ENCODE data around the gene BTNL9.
"Not testable (repeated sequence)": the region's sequence is repeated elsewhere in the genome, so short reads cannot be mapped to it uniquely, and the experiment has no call there.

Gene BTNL9

GRCh38 chr5:181101930-181102674, 62.0 kb downstream of the BTNL9 start:
- DNase-seq, result not testable (repeated sequence)

DNA sequence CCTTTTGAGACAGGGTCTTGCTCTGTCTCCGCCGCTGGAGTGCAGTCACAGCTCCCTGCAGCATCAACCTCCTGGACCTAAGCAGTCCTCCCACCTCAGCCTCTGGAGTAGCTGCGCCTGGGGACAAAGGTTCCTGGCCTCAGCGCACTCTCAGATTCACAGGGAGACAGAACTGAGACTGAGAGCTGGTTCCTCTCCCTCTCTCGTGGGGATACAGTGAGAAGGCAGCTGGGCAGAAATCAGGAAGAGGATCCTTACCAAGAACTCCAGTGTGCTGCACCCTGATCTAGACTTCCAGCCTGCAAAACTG, 64.1 kb downstream of the BTNL9 start:
- not testable (repeated sequence) for DNase-seq

- DNase-seq, result not testable (repeated sequence)
Measured at GRCh38 chr5:181104606-181105390, 64.7 kb downstream of the BTNL9 start.

- no peak for DNase-seq
Measured at GRCh38 chr5:181105391-181106025, 65.4 kb downstream of the BTNL9 start.

DNA sequence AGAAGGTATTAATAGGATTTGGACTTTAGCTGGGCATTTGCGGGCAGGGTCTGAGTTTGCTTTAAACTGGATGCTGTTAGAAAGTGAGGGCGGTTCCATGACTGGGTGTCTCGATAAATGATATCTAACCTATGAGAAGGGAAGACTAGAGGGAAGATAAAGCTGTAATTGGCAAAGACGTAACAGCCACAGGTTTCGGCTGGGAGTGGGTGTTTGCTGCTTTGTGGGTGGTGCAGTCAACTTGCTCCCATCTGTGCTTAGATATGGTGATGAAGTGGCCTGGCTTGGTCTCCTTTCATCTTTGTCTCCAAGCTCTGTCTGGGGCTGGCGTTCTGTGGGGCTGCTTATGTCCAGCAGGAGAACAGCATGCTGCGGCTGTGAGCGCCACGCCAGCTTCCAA, 67.6 kb downstream of the BTNL9 start:
- DNase-seq, result no peak

- no peak for DNase-seq
Measured at GRCh38 chr5:181108578-181109165, 68.6 kb downstream of the BTNL9 start.

DNA sequence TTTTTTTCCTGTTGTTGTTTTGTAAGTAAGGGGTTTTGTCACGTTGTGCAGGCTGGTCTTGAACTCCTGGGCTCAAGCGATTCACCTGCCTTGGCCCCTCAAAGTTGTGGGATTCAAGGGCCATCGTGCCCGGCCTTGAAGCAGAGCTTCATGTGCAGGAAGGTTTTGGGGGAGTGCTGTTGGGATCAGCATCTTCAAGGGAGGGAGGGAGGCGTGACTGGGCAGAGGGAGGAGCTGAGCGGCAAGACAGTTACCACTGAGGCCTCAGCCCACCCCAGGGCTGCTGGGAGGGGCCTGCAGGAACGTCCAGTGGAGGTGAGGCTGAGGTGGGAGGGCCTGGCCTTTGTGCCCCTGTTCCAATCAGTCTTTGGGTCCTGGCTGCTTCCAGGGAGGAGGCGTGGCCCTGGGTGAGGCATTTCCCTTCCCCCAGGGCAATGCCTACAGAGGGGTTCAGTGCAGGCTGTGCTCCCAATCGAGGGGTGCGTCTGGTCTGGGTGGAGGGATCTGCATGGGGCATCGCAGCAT, 69.5 kb downstream of the BTNL9 start:
- DNase-seq, result no peak

DNA sequence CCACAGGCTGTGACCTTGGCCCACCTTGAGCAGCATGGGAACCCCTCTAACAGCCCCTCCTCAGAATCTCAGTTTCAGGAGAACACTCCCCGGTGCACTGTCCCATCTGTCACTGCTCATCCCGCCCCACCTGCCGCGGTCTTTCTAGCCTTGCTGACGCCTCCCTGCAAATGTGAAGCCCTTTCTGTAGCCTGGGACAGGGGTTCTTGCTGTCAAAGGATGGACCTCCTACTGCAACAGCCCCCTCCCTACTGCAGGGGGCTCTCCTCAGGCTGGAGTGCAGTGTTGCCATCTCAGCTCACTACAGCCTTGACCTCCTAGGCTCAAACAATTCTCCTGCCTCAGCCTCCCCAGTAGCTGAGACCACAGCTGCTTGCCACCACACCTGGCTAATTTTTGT, 70.9 kb downstream of the BTNL9 start:
- DNase-seq, result no peak
